Suprapubic skin (tissue), 4 donors: ENCODE measurements around the gene MPC1L. TPM values are rescaled to one million over a fixed set of nuclear protein-coding genes. Genes with fewer than 3 reads are reported as not detected.
"Not testable (repeated sequence)": the region's sequence is repeated elsewhere in the genome, so short reads cannot be mapped to it uniquely, and the experiment has no call there.

Experiments
- DNase-seq, 2 donors: peaks; one replicate each; pipeline ENCODE4 v3.0.0-alpha.2; 2019; ENCODE audit warnings: low spot score in 2 of 2
- H3K27ac ChIP-seq: fragments of 200-600 bp; sonication (generic); one replicate; pipeline ENCODE4 v1.5.1; 2019
- H3K27me3 ChIP-seq: fragments of 200-600 bp; sonication (generic); one replicate; pipeline ENCODE4 v1.5.1; 2019
- H3K36me3 ChIP-seq: fragments of 200-600 bp; sonication (generic); one replicate; pipeline ENCODE4 v1.5.1; 2019
- H3K4me1 ChIP-seq: fragments of 200-600 bp; sonication (generic); one replicate; pipeline ENCODE4 v1.5.1; 2019
- H3K4me3 ChIP-seq: fragments of 200-600 bp; sonication (generic); one replicate; pipeline ENCODE4 v1.5.1; 2019; ENCODE audit warnings: mild to moderate bottlenecking
- H3K9me3 ChIP-seq: fragments of 200-600 bp; sonication (generic); one replicate; pipeline ENCODE4 v1.5.1; 2019
- CTCF ChIP-seq, 2 donors: fragments of 200-600 bp in 1 of 2; fragments of 450-650 bp in 1 of 2; sonication (generic) in 1 of 2; IDR thresholded peaks; one replicate each; pipeline ENCODE4 v1.5.1; 2016 to 2019; ENCODE audit warnings: antibody characterized with exemption in 2 of 2, mild to moderate bottlenecking in 1 of 2, moderate library complexity in 1 of 2
- EP300 ChIP-seq: sonication (generic); formaldehyde crosslinking; IDR thresholded peaks from one replicate; pipeline ENCODE4 v1.6.1; 2017; ENCODE audit warnings: antibody characterized with exemption
- POLR2A ChIP-seq, 2 donors: fragments of 450-650 bp; IDR thresholded peaks; one replicate each; pipeline ENCODE4 v1.6.1; 2017; ENCODE audit warnings: antibody characterized with exemption in 2 of 2, mild to moderate bottlenecking in 2 of 2, moderate library complexity in 2 of 2
- POLR2AphosphoS5 ChIP-seq, 3 donors: sonication (generic); formaldehyde crosslinking; IDR thresholded peaks; one replicate each; pipeline ENCODE4 v1.6.1; 2017; ENCODE audit warnings: antibody characterized with exemption in 3 of 3
- WGBS: methylation state at CpG from one replicate; pipeline ENCODE4 v1.1.5; 2018; 5-methylcytosine and 5-hydroxymethylcytosine counted together
- total RNA-seq, 4 donors: library from RNA; depleted of rRNA; stranded (reverse); fragments of >200 nt; gene quantifications; one replicate each; pipeline ENCODE4 v1.1.0, GENCODE V29; 2016

Gene MPC1L
- total RNA-seq, 4 donors from 2014 or later = not detected

- Histone ChIP-seq H3K27me3 (no peaks in the 10 kb centered on the region), H3K9me3 (no peaks in the 10 kb centered on the region), H3K4me1 (peaks cover 7% of the 10 kb centered on the region), H3K27ac (peak overlapping the region; percentile 94), H3K36me3 (no peaks in the 10 kb centered on the region), H3K4me3 (peak overlapping the region; percentile 83)
- no peak for DNase-seq
- WGBS = 37% methylated on average over 12 of the region's 12 CpGs
- no peak for TF ChIP-seq POLR2A (IDR thresholded peaks at IDR 0.05)
- TF ChIP-seq CTCF (IDR thresholded peaks at IDR 0.05) = no peak
- no peak for TF ChIP-seq EP300
- no peak for TF ChIP-seq POLR2AphosphoS5 (IDR thresholded peaks at IDR 0.05)
These were observed 43.2 kb upstream of the MPC1L start for GRCh38 chrX:40579900-40580536.

- Histone ChIP-seq H3K9me3 (no peaks in the 10 kb centered on the region), H3K27me3 (no peaks in the 10 kb centered on the region), H3K36me3 (no peaks in the 10 kb centered on the region), H3K4me1 (peaks cover 7% of the 10 kb centered on the region), H3K27ac (peak within 1 kb of the TSS; percentile 94), H3K4me3 (peak within 1 kb of the TSS; percentile 83)
- WGBS = 30% methylated on average over 58 of the region's 89 CpGs
- peak; percentile 95 to 96 for DNase-seq
- peak in 2 of 3 donors; percentile 6 to 62 for TF ChIP-seq POLR2AphosphoS5 (IDR thresholded peaks at IDR 0.05)
- no peak for TF ChIP-seq CTCF (IDR thresholded peaks at IDR 0.05)
- TF ChIP-seq POLR2A (IDR thresholded peaks at IDR 0.05) = peak; percentile 16 to 74
- no peak for TF ChIP-seq EP300
These were observed 42.5 kb upstream of the MPC1L start, which contains the start of gene ATP6AP2 for GRCh38 chrX:40580537-40581335. ATP6AP2 (plus strand) TSS chrX:40580970; CDS start chrX:40581066, 96 bp downstream.

GRCh38 chrX:40581336-40581920 lies 41.8 kb upstream of the MPC1L start:
- WGBS = 13% methylated on average over 15 of the region's 15 CpGs
- peak overlapping the region; percentile 94 for H3K27ac ChIP-seq
- peak overlapping the region; percentile 83 for H3K4me3 ChIP-seq
- H3K4me1 ChIP-seq = peaks cover 7% of the 10 kb centered on the region
- no peak for DNase-seq
- H3K27me3 ChIP-seq = no peaks in the 10 kb centered on the region
- no peak for TF ChIP-seq EP300
- TF ChIP-seq POLR2A (IDR thresholded peaks at IDR 0.05) = no peak
- TF ChIP-seq POLR2AphosphoS5 (IDR thresholded peaks at IDR 0.05) = no peak
- TF ChIP-seq CTCF (IDR thresholded peaks at IDR 0.05) = no peak
- no peaks in the 10 kb centered on the region for H3K9me3 ChIP-seq
- no peaks in the 10 kb centered on the region for H3K36me3 ChIP-seq

GRCh38 chrX:40582178-40582577 lies 41.0 kb upstream of the MPC1L start:
- not testable (repeated sequence) for DNase-seq, H3K27ac ChIP-seq, H3K4me1 ChIP-seq, H3K27me3 ChIP-seq, H3K36me3 ChIP-seq, H3K9me3 ChIP-seq
- 93% methylated on average over 13 of the region's 13 CpGs for WGBS
- H3K4me3 ChIP-seq = peak overlapping the region; percentile 83

GRCh38 chrX:40582811-40583210 lies 40.4 kb upstream of the MPC1L start:
- no peak overlapping the region for H3K4me3 ChIP-seq
- H3K4me1 ChIP-seq = peaks cover 7% of the 10 kb centered on the region
- H3K27ac ChIP-seq = no peak overlapping the region
- H3K36me3 ChIP-seq = no peaks in the 10 kb centered on the region
- TF ChIP-seq POLR2AphosphoS5 (IDR thresholded peaks at IDR 0.05) (no peak), CTCF (IDR thresholded peaks at IDR 0.05) (no peak), EP300 (no peak), POLR2A (IDR thresholded peaks at IDR 0.05) (no peak)
- H3K27me3 ChIP-seq = no peaks in the 10 kb centered on the region
- H3K9me3 ChIP-seq = no peaks in the 10 kb centered on the region
- WGBS = 69% methylated on average over 2 of the region's 2 CpGs
- no peak for DNase-seq

- H3K4me1 ChIP-seq, H3K4me3 ChIP-seq, H3K9me3 ChIP-seq, H3K36me3 ChIP-seq, H3K27ac ChIP-seq, H3K27me3 ChIP-seq, DNase-seq: not testable (repeated sequence)
- 76% methylated on average over 1 of the region's 1 CpG for WGBS
These were observed 35.6 kb upstream of the MPC1L start for GRCh38 chrX:40587623-40588022.

- not testable (repeated sequence) for H3K4me3 ChIP-seq, H3K36me3 ChIP-seq, DNase-seq, H3K27me3 ChIP-seq, H3K4me1 ChIP-seq, H3K9me3 ChIP-seq, H3K27ac ChIP-seq
- WGBS = 85% methylated on average over 6 of the region's 6 CpGs
These were observed 33.5 kb upstream of the MPC1L start for GRCh38 chrX:40589616-40590321.
